ENCODE results near the gene CCDC40. TPM values are rescaled to one million over a fixed set of nuclear protein-coding genes. Genes with fewer than 3 reads are reported as not detected.
"Not testable (repeated sequence)": the region's sequence is repeated elsewhere in the genome, so short reads cannot be mapped to it uniquely, and the experiment has no call there.

The CCDC40 gene
- total and polyA plus RNA-seq, 2 donors from 2014 or later = 5.1 to 22.6 TPM

DNA sequence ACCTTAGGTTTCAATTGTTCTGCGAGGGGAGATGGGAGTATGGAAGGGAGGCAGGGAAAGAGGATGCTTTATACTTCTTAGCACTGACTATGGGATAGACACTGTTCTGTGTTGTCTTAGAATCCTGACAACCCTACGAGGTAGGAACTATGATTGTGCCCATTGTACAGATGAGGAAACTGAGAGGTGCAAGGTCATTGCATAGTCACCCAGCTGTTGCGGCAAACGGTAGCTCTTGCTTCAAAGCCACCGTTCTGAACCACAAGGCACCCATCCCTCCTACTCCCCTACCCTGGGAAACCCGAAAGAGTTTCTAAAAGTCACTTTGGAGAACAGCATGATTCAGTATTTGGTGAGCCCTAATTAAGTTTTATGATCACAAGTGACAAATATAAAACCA is 7.5 kb downstream of the CCDC40 start:
- no peak overlapping the region for H3K4me3 ChIP-seq (ENCODE audit: low read length in 3 of 3)
- H3K4me1 ChIP-seq (ENCODE audit: control insufficient read depth in 2 of 3, insufficient read depth in 2 of 3, low read depth in 1 of 3, low read length in 3 of 3) = no peaks in the 10 kb centered on the region
- H3K27me3 ChIP-seq (ENCODE audit: control insufficient read depth, insufficient read depth, low read length) = no peaks in the 10 kb centered on the region
- no peak overlapping the region for H3K27ac ChIP-seq (ENCODE audit: low read depth in 2 of 2, low read length in 2 of 2)
- no peaks in the 10 kb centered on the region for H3K9me3 ChIP-seq (ENCODE audit: control insufficient read depth in 2 of 3, insufficient read depth in 1 of 3, low read length in 3 of 3)
- DNase-seq (peak in 1 of 5 donors; percentile 3), FAIRE-seq (no peak)
- peaks cover 0 to 2% (median 0%) of the 10 kb centered on the region in 3 donors for H3K36me3 ChIP-seq (ENCODE audit: control insufficient read depth in 2 of 3, insufficient read depth in 3 of 3, low read length in 3 of 3)
- TF ChIP-seq, protein P1, sequence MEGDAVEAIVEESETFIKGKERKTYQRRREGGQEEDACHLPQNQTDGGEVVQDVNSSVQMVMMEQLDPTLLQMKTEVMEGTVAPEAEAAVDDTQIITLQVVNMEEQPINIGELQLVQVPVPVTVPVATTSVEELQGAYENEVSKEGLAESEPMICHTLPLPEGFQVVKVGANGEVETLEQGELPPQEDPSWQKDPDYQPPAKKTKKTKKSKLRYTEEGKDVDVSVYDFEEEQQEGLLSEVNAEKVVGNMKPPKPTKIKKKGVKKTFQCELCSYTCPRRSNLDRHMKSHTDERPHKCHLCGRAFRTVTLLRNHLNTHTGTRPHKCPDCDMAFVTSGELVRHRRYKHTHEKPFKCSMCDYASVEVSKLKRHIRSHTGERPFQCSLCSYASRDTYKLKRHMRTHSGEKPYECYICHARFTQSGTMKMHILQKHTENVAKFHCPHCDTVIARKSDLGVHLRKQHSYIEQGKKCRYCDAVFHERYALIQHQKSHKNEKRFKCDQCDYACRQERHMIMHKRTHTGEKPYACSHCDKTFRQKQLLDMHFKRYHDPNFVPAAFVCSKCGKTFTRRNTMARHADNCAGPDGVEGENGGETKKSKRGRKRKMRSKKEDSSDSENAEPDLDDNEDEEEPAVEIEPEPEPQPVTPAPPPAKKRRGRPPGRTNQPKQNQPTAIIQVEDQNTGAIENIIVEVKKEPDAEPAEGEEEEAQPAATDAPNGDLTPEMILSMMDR (IDR thresholded peaks at IDR 0.05; ENCODE audit: borderline replicate concordance, extremely low read depth, insufficient read depth) = no peak
- intact Hi-C loops (cut with DNase I) = no loop called here
- H3K9ac ChIP-seq (ENCODE audit: low read length in 3 of 3) = no peak overlapping the region

DNA sequence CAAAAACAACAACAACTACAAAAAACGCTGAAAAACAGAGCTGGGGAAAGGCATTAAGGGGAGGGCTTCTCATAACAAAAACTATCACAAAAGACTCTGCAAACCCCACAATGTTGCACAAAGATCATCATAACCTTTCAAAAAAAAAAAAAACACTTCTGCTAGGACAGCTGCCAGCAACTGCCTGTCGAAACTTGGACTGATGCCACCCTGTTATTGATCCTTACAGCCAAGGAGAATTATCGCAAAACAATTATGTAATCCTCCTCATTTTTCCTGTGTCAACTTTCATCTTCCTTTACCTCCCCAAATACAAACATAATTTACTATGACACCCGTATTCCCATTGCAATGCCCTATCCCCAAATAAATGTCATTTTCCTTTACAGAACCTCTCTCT is 9.3 kb downstream of the CCDC40 start:
- H3K27me3 ChIP-seq (ENCODE audit: control insufficient read depth, insufficient read depth, low read length) = no peaks in the 10 kb centered on the region
- intact Hi-C loops (cut with DNase I) = no loop called here
- no peaks in the 10 kb centered on the region for H3K9me3 ChIP-seq (ENCODE audit: control insufficient read depth in 2 of 3, insufficient read depth in 1 of 3, low read length in 3 of 3)
- H3K4me3 ChIP-seq (ENCODE audit: low read length in 3 of 3) = no peak overlapping the region
- no peak for FAIRE-seq
- no peaks in the 10 kb centered on the region for H3K4me1 ChIP-seq (ENCODE audit: control insufficient read depth in 2 of 3, insufficient read depth in 2 of 3, low read depth in 1 of 3, low read length in 3 of 3)
- no peak overlapping the region for H3K27ac ChIP-seq (ENCODE audit: low read depth in 2 of 2, low read length in 2 of 2)
- H3K36me3 ChIP-seq (ENCODE audit: control insufficient read depth in 2 of 3, insufficient read depth in 3 of 3, low read length in 3 of 3) = peaks cover 0 to 2% (median 0%) of the 10 kb centered on the region in 3 donors
- no peak for DNase-seq
- TF ChIP-seq, protein P1 (IDR thresholded peaks at IDR 0.05; ENCODE audit: borderline replicate concordance, extremely low read depth, insufficient read depth) = no peak
- H3K9ac ChIP-seq (ENCODE audit: low read length in 3 of 3) = no peak overlapping the region

DNA sequence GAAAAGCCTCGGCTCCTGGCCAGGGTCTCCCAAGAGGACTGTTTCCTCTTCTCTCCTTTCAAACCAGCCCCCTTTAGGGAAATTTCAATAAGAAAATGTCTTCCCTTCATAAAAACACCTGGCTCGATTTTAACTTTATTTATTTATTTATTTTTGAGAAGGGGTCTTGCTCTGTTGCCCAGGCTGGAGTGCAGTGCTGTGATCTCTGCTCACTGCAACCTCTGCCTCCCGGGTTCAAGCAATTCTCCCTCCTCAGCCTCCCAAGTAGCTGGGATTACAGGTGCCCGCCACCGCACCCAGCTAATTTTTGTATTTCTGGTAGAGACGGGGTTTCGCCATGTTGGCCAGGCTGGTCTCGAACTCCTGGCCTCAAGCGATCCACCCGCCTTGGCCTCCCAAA is 10.3 kb downstream of the CCDC40 start:
- H3K4me1 ChIP-seq (ENCODE audit: control insufficient read depth in 2 of 3, insufficient read depth in 2 of 3, low read depth in 1 of 3, low read length in 3 of 3); intact Hi-C loops (cut with DNase I); H3K4me3 ChIP-seq (ENCODE audit: low read length in 3 of 3); H3K9me3 ChIP-seq (ENCODE audit: control insufficient read depth in 2 of 3, insufficient read depth in 1 of 3, low read length in 3 of 3); H3K27me3 ChIP-seq (ENCODE audit: control insufficient read depth, insufficient read depth, low read length); FAIRE-seq; H3K36me3 ChIP-seq (ENCODE audit: control insufficient read depth in 2 of 3, insufficient read depth in 3 of 3, low read length in 3 of 3); H3K9ac ChIP-seq (ENCODE audit: low read length in 3 of 3); H3K27ac ChIP-seq (ENCODE audit: low read depth in 2 of 2, low read length in 2 of 2): not testable (repeated sequence)
- peak in 1 of 5 donors; percentile 31 for DNase-seq

DNA sequence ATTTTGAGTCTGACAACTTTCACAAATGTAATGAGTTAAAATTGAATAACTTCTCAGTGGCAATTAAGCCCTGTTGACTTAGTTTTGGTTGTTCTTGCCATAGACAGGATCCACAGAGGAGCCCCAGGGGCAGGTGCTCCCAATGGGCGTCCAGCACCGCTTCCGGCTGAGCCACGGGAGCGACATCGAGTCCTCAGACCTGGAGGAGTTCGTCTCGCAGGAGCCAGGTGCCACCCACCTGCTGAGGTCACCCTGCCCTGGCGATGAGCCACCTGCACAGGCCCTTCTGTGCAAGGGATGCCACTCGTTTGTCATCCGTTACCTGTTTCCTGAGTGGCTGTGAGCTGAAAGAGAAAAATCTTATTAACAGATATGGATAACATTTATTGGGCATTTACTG is 10.7 kb downstream of the CCDC40 start:
- DNase-seq (peak in 1 of 5 donors; percentile 39), FAIRE-seq (no peak)
- Histone ChIP-seq H3K4me1 (ENCODE audit: control insufficient read depth in 2 of 3, insufficient read depth in 2 of 3, low read depth in 1 of 3, low read length in 3 of 3) (no peaks in the 10 kb centered on the region), H3K9ac (ENCODE audit: low read length in 3 of 3) (no peak overlapping the region), H3K27me3 (ENCODE audit: control insufficient read depth, insufficient read depth, low read length) (no peaks in the 10 kb centered on the region), H3K36me3 (ENCODE audit: control insufficient read depth in 2 of 3, insufficient read depth in 3 of 3, low read length in 3 of 3) (peaks cover 0 to 4% (median 2%) of the 10 kb centered on the region in 3 donors), H3K4me3 (ENCODE audit: low read length in 3 of 3) (no peak overlapping the region), H3K27ac (ENCODE audit: low read depth in 2 of 2, low read length in 2 of 2) (no peak overlapping the region), H3K9me3 (ENCODE audit: control insufficient read depth in 2 of 3, insufficient read depth in 1 of 3, low read length in 3 of 3) (no peaks in the 10 kb centered on the region)
- intact Hi-C loops (cut with DNase I) = no loop called here
- TF ChIP-seq, protein P1 (IDR thresholded peaks at IDR 0.05; ENCODE audit: borderline replicate concordance, extremely low read depth, insufficient read depth) = no peak

Data from kidney (tissue), 14 donors.